ENCODE results near the gene GRAMD2B. TPM values are rescaled to one million over a fixed set of nuclear protein-coding genes. Genes with fewer than 3 reads are reported as not detected.
"Not testable (repeated sequence)": the region's sequence is repeated elsewhere in the genome, so short reads cannot be mapped to it uniquely, and the experiment has no call there.

GRAMD2B gene
- total RNA-seq, 1 donor from 2014 or later: 8.5 TPM

GRCh38 chr5:126514558-126515141, 91.4 kb downstream of the GRAMD2B start:
- no peak for ATAC-seq

- no peak for ATAC-seq
Observed at GRCh38 chr5:126515337-126515736, 92.1 kb downstream of the GRAMD2B start.

- ATAC-seq: no peak
Observed at GRCh38 chr5:126516133-126516532, 92.9 kb downstream of the GRAMD2B start.

GRCh38 chr5:126516852-126517251, 93.6 kb downstream of the GRAMD2B start:
- no peak for ATAC-seq

GRCh38 chr5:126519223-126519622, 96.0 kb downstream of the GRAMD2B start:
- not testable (repeated sequence) for ATAC-seq

- no peak for ATAC-seq
Observed at GRCh38 chr5:126519637-126520592, 96.7 kb downstream of the GRAMD2B start.

GRCh38 chr5:126520593-126520953, 97.4 kb downstream of the GRAMD2B start:
- no peak for ATAC-seq

GRCh38 chr5:126521130-126521529, 97.9 kb downstream of the GRAMD2B start:
- ATAC-seq: no peak

- no peak for ATAC-seq
Observed at GRCh38 chr5:126523818-126524510, 100.8 kb downstream of the GRAMD2B start.

GRCh38 chr5:126525630-126526245, 102.5 kb downstream of the GRAMD2B start:
- ATAC-seq: no peak

GRCh38 chr5:126526493-126526892, 103.3 kb downstream of the GRAMD2B start:
- no peak for ATAC-seq

GRCh38 chr5:126527158-126527557, 103.9 kb downstream of the GRAMD2B start:
- ATAC-seq: no peak

- no peak for ATAC-seq
Observed at GRCh38 chr5:126527892-126528291, 104.7 kb downstream of the GRAMD2B start.

GRCh38 chr5:126531543-126532120, 108.4 kb downstream of the GRAMD2B start:
- no peak for ATAC-seq

- no peak for ATAC-seq
Observed at GRCh38 chr5:126534553-126534952, 111.3 kb downstream of the GRAMD2B start.

GRCh38 chr5:126535856-126536545, 112.8 kb downstream of the GRAMD2B start:
- no peak for ATAC-seq

- ATAC-seq: no peak
Observed at GRCh38 chr5:126536874-126537273, 113.7 kb downstream of the GRAMD2B start.

- ATAC-seq: no peak
Observed at GRCh38 chr5:126538579-126538978, 115.4 kb downstream of the GRAMD2B start.

- no peak for ATAC-seq
Observed at GRCh38 chr5:126540631-126541030, 117.4 kb downstream of the GRAMD2B start.

- no peak for ATAC-seq
Observed at GRCh38 chr5:126542441-126542840, 119.2 kb downstream of the GRAMD2B start.

GRCh38 chr5:126543009-126543408, 119.8 kb downstream of the GRAMD2B start:
- no peak for ATAC-seq

- no peak for ATAC-seq
Observed at GRCh38 chr5:126543660-126544059, 120.5 kb downstream of the GRAMD2B start.

Data from esophagus mucosa (tissue), 1 donor.